SKM-1 (cell line): ENCODE measurements around the gene TMEM128.
A peak's percentile ranks its signal among the peaks of the same experiment; 100 is the strongest.
"Not testable (repeated sequence)": the region's sequence is repeated elsewhere in the genome, so short reads cannot be mapped to it uniquely, and the experiment has no call there.

Experiments
- DNase-seq: peaks from one replicate; lab custom pipeline; 2025; ENCODE audit not compliant: unreplicated experiment; lab: John Stamatoyannopoulos, UW

Gene TMEM128

GRCh38 chr4:4248029-4248884 is at the start of gene TMEM128:
TSS of gene TMEM128 (minus strand) at chr4:4248223. CDS start at chr4:4248202, 21 bp downstream.
- peak; percentile 81 for DNase-seq

DNA sequence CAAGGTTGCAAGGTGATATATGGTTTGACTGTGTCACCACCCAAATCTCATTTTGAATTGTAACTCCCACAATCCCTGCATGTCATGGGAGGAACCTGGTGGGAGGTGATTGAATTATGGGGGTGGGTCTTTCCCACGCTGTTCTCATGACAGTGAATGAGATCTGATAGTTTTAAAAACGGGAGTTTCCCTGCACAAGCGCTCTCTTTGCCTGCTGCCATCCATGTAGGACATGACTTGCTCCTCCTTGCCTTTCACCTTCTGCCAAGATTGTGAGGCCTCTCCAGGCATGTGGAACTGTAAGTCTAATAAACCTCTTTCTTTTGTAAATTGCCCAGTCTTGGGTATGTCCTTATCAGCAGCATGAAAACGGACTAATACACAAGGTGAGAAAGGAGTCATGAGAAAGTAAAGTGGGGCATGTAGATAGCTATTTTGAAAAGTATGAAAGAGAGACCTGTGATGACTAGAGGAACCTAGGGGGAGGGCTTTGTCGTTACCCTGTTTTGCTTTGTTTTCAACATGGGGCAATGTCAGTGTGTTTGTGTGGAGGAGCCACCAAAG is 48.3 kb upstream of the TMEM128 start:
- DNase-seq, result no peak

DNA sequence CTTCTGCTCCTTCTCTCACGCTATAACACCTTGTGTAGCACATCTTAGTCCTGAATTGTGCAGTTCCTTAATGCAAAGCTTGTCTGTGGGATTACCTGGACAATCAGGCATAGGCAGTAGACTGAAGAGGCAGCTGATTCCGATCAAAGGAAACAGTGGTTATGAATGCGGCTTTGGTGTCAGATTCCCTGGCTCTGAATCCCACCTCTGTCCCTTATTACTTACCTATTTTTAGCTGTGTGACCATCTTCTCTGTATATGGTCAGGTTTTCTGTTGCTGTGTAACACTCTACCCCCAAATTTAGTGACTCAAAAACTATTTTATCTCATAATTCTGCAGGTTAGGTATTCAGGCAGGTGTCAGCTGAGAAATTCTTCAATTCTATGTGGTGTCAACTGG is 45.3 kb upstream of the TMEM128 start:
- DNase-seq, result no peak

DNA sequence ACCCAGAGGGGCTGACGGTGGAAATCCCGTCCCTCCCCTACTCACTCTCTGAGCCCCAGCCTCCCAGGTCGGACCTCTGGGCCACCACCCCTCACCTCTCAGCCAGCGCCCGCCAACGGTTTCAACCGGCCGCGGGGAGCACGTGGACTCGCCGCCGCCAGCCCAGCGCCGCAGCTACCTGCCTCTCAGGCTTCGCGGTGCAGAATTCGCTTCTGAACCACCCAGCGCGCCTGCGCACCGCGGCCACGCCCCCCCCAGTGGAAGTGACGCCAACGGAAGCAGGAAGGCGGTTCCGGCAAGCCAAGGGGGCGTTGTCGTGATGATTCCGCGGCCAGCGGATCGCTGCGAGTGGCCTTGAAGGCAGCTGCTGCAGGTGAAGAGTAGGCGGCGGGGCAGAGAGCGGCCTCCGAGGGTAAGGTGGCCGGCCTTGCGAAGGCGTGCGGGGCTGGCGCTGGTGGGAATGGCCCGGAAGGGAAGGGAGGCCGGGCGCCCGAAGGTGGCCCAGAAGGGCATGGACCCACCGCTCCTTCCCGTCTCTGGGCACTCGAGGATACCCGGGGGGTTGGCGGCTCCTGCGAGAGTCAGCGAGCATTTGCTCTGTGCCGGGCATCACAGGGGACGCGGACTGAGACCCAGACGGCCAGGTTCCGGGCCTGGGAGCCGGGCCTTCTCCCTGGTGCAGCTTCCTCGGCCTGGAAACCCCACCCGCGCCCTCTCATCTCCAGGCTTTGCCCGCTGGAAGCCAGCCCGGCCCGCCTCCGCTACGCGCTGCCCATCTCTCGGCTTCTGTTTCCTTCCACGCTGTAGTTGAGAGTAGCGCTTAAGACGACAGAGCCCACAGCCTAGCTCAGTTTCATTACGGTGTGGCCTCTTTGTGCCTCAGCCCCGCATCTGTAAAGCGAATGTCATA is 42.2 kb upstream of the TMEM128 start, which contains the start of the genes LYAR and ZBTB49:
LYAR (minus strand) TSS at position 214 of the 910 bp plus-strand sequence. CDS start 6,412 bp downstream, outside the sequence.
ZBTB49 (plus strand) TSS at position 311 of the 910 bp plus-strand sequence. CDS start 9,695 bp downstream, outside the sequence.
- DNase-seq, result peak; percentile 72

- DNase-seq, result peak; percentile 14
These were observed 41.5 kb upstream of the TMEM128 start for GRCh38 chr4:4289597-4289940.

- no peak for DNase-seq
These were observed 41.0 kb upstream of the TMEM128 start for GRCh38 chr4:4289055-4289454.

DNA sequence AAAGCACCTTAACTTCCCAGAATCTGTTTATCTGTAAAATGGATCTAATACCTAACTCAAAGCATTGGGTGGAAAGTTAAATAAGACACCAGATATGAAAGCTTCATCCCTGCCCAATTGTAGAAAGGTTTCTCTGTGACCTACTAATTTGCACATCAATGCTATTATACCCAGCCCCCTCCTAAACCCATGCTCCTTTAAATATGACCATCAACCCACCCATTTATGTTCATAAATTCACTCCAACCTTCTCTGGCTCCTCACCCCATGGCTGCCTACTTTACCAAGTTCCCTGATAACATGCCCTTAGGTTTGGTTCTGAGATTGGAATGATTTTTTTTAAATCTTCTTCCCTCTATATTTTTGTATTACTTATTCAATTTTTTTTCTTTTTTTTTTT is 40.1 kb upstream of the TMEM128 start:
- DNase-seq, result no peak

- no peak for DNase-seq
These were observed 37.0 kb upstream of the TMEM128 start for GRCh38 chr4:4284827-4285618.

DNA sequence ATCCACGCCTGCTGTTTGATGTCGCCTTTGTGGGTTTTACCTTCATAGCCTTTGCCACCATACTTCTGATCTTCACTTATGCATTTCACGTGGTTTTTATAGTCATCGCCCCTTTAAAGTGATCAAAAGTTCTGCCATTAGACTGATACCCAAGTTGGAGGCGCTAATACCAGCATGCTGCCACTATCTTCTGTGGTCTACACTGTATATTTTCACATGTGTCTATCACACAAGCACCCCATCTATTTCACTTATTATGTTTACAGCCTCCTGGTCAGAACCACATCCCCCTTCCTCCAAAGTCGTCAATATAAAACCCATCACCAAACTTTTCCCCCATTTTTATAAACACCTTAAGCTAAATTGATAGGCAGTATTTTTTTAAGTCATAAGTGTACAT is 33.8 kb upstream of the TMEM128 start:
- no peak for DNase-seq

DNA sequence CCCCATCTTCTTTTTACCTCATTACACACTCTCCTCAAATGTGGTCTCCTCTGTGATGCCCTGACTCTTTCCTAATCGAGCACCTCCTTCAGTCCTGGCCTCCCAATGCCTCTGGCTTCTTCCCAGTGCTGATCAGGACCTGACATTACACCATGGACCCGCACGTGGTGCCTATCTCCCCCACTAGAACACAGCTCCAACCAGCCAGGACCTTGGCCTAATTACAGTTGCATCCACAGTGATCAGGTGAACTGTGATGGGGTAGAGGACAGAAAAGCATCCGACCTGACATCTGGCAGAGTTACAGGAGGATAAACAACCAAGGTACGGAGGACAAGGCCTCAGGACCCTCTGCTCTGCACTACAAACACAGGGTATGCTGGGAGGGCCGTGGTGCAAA is 29.5 kb upstream of the TMEM128 start:
- no peak for DNase-seq

DNA sequence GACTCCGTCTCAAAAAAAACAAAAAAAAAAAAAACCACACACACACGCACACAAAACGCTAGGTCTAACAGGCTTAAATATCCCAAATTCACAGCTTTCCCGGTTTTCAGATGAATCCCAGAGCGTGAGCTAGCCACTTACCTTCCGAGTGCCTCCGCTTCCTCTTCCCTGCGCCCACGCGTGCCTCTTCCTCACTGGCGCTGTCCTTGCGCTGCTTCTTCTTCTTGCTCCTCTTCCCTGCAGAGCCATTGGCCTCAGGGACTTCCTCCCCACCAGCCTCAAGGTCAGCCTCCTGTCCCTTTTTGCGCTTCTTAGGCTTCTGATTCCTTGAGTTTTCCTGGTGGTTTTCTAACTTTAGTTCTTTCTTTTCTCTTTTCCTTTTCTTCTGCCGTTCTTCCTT is 26.2 kb upstream of the TMEM128 start:
- no peak for DNase-seq

GRCh38 chr4:4271912-4272311 is 23.9 kb upstream of the TMEM128 start:
- DNase-seq, result no peak

DNA sequence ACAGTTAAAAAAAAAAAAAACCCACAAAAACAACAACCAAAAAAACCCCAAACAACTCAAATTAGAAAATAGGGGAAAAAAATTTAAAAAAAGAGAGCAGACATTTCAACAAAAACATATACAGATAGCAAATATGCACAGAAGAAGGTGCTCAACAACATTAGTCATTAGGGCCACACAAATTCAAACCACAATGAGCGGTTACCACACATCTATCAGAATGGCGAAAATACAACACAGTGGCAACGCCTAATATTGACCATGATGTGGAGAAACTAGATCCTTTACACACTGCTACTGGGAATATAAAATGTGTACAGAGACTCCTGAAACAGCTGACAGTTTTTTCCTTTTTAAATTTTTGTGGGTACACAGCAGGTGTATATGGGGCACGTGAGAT is 22.5 kb upstream of the TMEM128 start:
- no peak for DNase-seq

DNA sequence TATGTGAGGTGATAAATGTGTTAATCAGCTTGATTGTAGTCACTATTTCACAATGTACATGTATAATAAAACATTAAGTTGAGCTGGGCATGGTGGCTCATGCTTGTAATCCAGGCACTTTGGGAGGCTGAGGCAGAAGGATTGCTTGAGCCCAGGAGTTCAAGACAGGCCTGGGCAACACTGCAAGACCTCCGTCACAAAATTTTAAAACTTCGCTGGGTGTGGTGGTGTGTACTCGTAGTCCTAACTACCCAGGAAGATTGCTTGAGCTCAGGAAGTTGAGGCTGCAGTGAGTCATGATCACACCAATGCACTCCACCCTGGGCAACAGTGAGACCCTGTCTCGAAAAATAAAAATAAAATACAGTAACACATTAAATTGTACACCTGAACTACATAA is 21.8 kb upstream of the TMEM128 start:
- DNase-seq, result no peak

GRCh38 chr4:4269331-4269731 is 21.3 kb upstream of the TMEM128 start:
- no peak for DNase-seq

GRCh38 chr4:4268776-4269175 is 20.8 kb upstream of the TMEM128 start:
- DNase-seq, result peak; percentile 7

DNA sequence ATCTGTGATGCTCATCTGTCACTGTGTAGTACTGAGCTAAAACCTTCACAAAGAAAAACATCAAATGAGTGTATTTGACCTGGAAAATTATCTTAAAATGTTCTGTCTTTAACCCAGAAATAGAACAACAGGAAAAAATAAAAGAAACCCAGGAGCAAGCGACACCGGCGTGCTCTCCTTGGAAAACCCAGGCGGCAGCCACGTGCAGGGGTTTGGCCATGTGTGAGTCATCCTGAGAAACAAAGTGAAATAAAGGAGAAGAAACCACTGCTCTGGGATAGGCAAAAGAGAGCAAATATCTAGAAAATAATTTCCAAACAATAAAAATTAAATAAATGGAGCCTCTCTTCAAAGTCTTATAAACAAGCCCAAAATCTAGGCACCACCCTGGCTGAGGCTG is 20.0 kb upstream of the TMEM128 start:
- DNase-seq, result no peak

GRCh38 chr4:4260185-4260751 is 12.2 kb upstream of the TMEM128 start:
- peak; percentile 42 for DNase-seq

DNA sequence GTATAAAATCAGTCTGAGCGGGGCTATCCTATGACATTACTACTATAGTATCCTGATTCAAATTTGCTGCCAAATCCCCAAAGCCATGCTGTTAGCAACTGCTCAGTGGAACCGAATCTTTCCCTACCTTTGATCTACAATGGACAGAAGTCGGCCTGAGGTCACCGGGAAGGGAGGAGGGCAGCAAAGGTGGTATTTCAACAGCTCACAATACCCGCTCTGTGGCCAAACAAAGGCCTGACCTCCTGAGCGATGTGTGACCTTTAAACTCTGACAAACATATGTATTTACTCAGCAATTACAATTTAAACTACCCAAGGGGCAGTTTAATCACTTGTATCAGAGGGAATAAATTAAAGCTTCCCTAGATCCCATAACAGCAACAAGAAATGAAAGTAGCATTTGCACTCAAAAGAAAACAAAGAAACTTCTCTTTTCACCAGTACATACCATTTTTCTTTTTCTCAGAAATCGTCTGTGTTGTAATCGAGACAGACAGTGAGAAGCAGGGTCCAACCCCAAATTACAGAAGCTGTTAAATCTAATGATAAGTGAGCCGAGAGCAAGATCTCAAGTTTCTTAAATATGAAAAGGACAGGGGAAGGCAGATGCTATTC is 11.6 kb upstream of the TMEM128 start:
- DNase-seq, result no peak

- not testable (repeated sequence) for DNase-seq
These were observed 9.7 kb upstream of the TMEM128 start for GRCh38 chr4:4257705-4258104.
